Measurements from ENCODE around the gene CAPN10.

CAPN10 gene

DNA sequence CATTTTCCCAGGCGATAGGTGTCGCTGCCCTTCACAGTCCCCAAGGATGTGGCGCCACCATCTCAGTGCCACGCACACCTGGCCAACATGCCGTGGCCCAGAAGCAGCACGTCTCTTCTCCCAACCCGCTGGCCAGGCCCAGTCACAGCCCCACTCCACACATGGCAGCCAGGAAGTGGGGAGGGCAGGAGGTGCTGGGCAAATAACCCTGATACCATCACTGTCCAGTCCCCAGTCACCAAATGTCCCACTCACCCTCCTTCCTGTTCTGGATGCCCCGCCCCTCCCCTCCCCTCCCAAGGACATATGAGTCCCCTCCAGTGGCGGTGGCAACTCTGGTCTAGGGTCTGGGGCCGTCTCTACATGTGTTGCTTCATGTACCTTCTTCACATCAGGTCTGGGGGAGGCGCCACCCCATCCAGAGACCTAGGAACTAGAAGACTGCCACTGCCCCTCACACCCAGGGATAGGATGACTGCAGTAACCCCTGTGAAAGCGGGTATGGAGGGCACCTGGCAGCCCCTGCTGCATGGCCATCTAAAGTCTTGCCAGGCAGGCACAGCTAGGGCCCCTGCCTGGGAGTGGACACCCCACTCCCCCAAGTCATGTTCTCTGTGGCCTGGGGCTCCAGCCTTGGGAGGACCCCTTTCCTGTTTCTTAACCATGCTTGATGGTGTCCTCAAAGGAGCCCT lies 7.3 kb upstream of the CAPN10 start:
- Histone ChIP-seq H3K9ac (ENCODE audit: low read length) (no peak overlapping the region), H3K27me3 (ENCODE audit: control insufficient read depth, insufficient read depth, low read length) (no peaks in the 10 kb centered on the region), H3K36me3 (ENCODE audit: control insufficient read depth, low read depth, low read length) (no peaks in the 10 kb centered on the region), H3K4me1 (ENCODE audit: control insufficient read depth, low read depth, low read length) (no peaks in the 10 kb centered on the region), H3K9me3 (ENCODE audit: control insufficient read depth, low read depth, low read length) (no peaks in the 10 kb centered on the region), H3K27ac (ENCODE audit: low read length) (no peak overlapping the region), H3K4me3 (ENCODE audit: low read length) (no peak overlapping the region)

DNA sequence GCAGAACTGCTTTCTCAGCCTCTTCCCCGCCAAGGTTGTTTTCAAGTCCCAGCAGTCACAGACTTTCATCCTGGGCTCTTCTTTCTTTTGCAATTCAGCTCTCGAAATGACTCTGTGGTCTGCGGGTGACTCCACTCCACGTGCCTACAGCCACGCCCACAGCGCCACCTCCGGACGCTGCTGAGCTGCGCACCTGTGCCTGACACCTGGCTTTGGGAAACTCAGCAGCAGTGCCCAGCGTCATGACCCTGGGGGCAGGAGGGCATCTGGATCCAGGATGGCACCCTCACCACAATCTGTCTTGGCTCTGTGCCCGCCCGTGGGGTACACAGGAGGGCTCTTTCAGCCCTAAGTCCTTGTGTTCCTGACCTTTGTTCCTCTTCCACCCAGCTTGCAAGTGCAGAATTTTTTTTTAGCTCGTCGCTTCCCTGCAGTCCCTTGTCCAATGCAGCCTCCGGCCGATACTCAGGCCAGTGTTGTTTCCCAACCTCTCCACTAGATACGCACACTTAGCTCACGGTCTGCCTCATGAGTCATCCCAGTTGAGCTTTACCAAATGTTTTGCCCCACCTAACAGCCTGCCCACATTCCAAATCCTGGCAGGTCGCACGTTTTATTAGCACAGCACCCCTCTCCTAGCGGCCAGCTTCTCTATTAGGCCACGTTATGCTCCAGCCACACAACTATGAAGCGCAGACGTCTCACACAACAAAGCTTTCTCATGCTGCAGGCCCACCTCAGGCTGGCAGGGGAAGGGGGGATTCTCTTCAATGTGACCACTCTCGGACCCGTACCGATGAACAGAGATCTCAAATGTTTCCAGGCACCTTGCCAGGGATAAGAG lies 6.5 kb upstream of the CAPN10 start:
- Histone ChIP-seq H3K4me1 (ENCODE audit: control insufficient read depth, low read depth, low read length) (peaks cover 8% of the 10 kb centered on the region), H3K27me3 (ENCODE audit: control insufficient read depth, insufficient read depth, low read length) (no peaks in the 10 kb centered on the region), H3K36me3 (ENCODE audit: control insufficient read depth, low read depth, low read length) (no peaks in the 10 kb centered on the region), H3K9ac (ENCODE audit: low read length) (no peak overlapping the region), H3K4me3 (ENCODE audit: low read length) (no peak overlapping the region), H3K9me3 (ENCODE audit: control insufficient read depth, low read depth, low read length) (no peaks in the 10 kb centered on the region), H3K27ac (ENCODE audit: low read length) (no peak overlapping the region)

- Histone ChIP-seq H3K27me3 (ENCODE audit: control insufficient read depth, insufficient read depth, low read length) (no peaks in the 10 kb centered on the region), H3K27ac (ENCODE audit: low read length) (no peak overlapping the region), H3K9me3 (ENCODE audit: control insufficient read depth, low read depth, low read length) (no peaks in the 10 kb centered on the region), H3K4me3 (ENCODE audit: low read length) (no peak overlapping the region), H3K4me1 (ENCODE audit: control insufficient read depth, low read depth, low read length) (peaks cover 13% of the 10 kb centered on the region), H3K36me3 (ENCODE audit: control insufficient read depth, low read depth, low read length) (no peaks in the 10 kb centered on the region), H3K9ac (ENCODE audit: low read length) (no peak overlapping the region)
Measured at GRCh38 chr2:240581811-240582210, 4.7 kb upstream of the CAPN10 start.

DNA sequence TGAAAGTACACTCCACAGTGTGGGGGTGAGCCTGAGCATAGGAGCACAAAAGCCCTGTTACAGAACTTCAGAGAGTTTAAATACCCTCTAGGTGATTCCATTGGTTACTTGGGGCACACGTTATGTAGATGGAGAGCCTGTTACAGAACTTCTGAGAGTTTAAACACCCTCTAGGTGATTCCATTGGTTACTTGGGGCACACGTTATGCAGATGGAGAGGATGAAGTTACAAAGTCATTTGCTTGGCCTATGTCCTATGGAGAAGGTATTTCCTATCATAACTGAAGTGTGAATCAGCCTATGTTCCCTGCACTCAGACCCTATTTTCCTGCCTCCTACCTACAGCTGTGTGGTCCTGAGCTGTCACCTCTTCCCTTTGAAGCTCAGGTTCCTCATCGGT lies 3.8 kb upstream of the CAPN10 start:
- no peak overlapping the region for H3K9ac ChIP-seq (ENCODE audit: low read length)
- H3K36me3 ChIP-seq (ENCODE audit: control insufficient read depth, low read depth, low read length): no peaks in the 10 kb centered on the region
- H3K27ac ChIP-seq (ENCODE audit: low read length): no peak overlapping the region
- H3K27me3 ChIP-seq (ENCODE audit: control insufficient read depth, insufficient read depth, low read length): no peaks in the 10 kb centered on the region
- H3K4me3 ChIP-seq (ENCODE audit: low read length): no peak overlapping the region
- H3K4me1 ChIP-seq (ENCODE audit: control insufficient read depth, low read depth, low read length): peaks cover 13% of the 10 kb centered on the region
- H3K9me3 ChIP-seq (ENCODE audit: control insufficient read depth, low read depth, low read length): no peaks in the 10 kb centered on the region

DNA sequence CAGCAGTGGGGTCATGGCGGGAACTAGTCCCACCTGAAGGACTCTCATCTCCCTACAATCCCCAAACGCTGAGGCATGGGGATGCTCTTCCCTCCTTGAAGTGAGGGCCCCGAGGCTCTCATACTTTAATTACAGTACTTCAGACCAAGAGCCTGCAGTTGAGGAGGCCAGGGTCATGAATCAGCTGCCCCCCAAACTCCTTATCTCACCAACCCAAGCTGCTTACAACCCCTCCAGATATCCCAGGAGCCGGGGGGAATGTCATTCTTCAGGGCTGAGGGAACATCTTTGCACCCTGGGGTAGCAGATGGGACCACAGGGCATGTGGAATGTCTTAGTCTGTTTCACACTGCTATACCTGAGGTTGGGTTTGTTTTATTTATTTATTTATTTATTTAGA lies 2.8 kb upstream of the CAPN10 start:
- no peak overlapping the region for H3K4me3 ChIP-seq (ENCODE audit: low read length)
- H3K36me3 ChIP-seq (ENCODE audit: control insufficient read depth, low read depth, low read length): no peaks in the 10 kb centered on the region
- H3K9me3 ChIP-seq (ENCODE audit: control insufficient read depth, low read depth, low read length): no peaks in the 10 kb centered on the region
- peaks cover 13% of the 10 kb centered on the region for H3K4me1 ChIP-seq (ENCODE audit: control insufficient read depth, low read depth, low read length)
- no peaks in the 10 kb centered on the region for H3K27me3 ChIP-seq (ENCODE audit: control insufficient read depth, insufficient read depth, low read length)
- no peak overlapping the region for H3K9ac ChIP-seq (ENCODE audit: low read length)
- no peak overlapping the region for H3K27ac ChIP-seq (ENCODE audit: low read length)

DNA sequence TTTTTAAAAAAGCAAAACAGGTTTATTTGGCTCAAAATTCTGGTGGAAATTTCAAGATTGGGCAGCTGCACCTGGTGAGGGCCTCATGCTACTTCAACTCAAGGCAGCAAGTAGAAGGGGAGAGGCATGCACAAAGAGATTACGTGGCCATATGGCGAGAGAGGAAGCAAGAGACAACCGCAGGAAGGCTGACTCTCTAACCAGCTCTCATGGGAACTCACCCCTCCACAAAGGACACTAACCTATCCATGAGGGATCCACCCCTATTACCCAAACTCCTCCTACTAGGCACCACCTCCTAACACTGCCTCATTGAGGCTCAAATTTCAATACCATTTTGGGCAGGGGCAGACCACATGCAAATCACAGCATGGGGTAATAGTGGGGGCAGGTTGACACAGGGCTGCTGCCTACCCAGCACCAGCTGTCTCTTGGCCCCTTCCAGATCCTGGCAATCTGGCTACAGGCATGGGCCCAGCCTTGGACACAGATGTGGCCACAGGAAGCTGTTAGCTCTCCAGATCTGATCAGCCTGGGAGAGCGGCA lies 2.0 kb upstream of the CAPN10 start:
- H3K9me3 ChIP-seq (ENCODE audit: control insufficient read depth, low read depth, low read length): no peaks in the 10 kb centered on the region
- peaks cover 13% of the 10 kb centered on the region for H3K4me1 ChIP-seq (ENCODE audit: control insufficient read depth, low read depth, low read length)
- H3K9ac ChIP-seq (ENCODE audit: low read length): no peak overlapping the region
- H3K4me3 ChIP-seq (ENCODE audit: low read length): peak overlapping the region; percentile 78
- no peak overlapping the region for H3K27ac ChIP-seq (ENCODE audit: low read length)
- H3K36me3 ChIP-seq (ENCODE audit: control insufficient read depth, low read depth, low read length): peaks cover under 1% of the 10 kb centered on the region
- H3K27me3 ChIP-seq (ENCODE audit: control insufficient read depth, insufficient read depth, low read length): no peaks in the 10 kb centered on the region

- H3K27me3 ChIP-seq (ENCODE audit: control insufficient read depth, insufficient read depth, low read length): no peaks in the 10 kb centered on the region
- no peaks in the 10 kb centered on the region for H3K9me3 ChIP-seq (ENCODE audit: control insufficient read depth, low read depth, low read length)
- H3K4me1 ChIP-seq (ENCODE audit: control insufficient read depth, low read depth, low read length): peaks cover 13% of the 10 kb centered on the region
- H3K27ac ChIP-seq (ENCODE audit: low read length): no peak overlapping the region
- H3K9ac ChIP-seq (ENCODE audit: low read length): peak overlapping the region; percentile 65
- peaks cover 3% of the 10 kb centered on the region for H3K36me3 ChIP-seq (ENCODE audit: control insufficient read depth, low read depth, low read length)
- H3K4me3 ChIP-seq (ENCODE audit: low read length): peak overlapping the region; percentile 78
Measured at GRCh38 chr2:240585101-240585500, 1.4 kb upstream of the CAPN10 start.

DNA sequence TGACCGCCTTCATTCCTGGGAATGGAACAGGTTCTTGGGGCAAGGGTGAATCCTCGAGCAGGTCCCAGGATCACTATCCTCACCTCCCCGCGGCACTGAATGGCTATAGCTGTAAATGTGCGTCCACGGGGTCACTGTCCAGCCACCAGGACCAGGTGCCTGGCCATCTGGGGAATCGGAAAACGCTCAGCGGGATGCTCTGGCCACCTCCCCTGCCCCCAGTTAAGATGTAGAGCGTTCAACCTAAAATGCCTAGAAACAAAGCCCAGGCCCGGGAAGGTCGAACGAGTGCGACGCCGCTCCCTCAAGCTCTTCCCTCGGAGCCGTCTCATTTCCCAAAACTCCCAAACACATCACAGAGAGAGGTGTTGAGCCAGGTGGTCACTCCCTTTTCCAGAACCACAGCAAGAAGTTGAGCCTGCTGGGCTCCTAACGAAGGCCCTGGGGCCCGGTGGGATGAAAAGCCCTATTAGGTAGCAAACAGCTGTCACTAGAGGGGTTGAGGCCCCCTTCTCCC lies 795 bp upstream of the CAPN10 start:
- Histone ChIP-seq H3K9ac (ENCODE audit: low read length) (peak overlapping the region; percentile 65), H3K4me3 (ENCODE audit: low read length) (peak overlapping the region; percentile 78), H3K9me3 (ENCODE audit: control insufficient read depth, low read depth, low read length) (no peaks in the 10 kb centered on the region), H3K36me3 (ENCODE audit: control insufficient read depth, low read depth, low read length) (peaks cover 3% of the 10 kb centered on the region), H3K4me1 (ENCODE audit: control insufficient read depth, low read depth, low read length) (peaks cover 13% of the 10 kb centered on the region), H3K27ac (ENCODE audit: low read length) (no peak overlapping the region), H3K27me3 (ENCODE audit: control insufficient read depth, insufficient read depth, low read length) (no peaks in the 10 kb centered on the region)

DNA sequence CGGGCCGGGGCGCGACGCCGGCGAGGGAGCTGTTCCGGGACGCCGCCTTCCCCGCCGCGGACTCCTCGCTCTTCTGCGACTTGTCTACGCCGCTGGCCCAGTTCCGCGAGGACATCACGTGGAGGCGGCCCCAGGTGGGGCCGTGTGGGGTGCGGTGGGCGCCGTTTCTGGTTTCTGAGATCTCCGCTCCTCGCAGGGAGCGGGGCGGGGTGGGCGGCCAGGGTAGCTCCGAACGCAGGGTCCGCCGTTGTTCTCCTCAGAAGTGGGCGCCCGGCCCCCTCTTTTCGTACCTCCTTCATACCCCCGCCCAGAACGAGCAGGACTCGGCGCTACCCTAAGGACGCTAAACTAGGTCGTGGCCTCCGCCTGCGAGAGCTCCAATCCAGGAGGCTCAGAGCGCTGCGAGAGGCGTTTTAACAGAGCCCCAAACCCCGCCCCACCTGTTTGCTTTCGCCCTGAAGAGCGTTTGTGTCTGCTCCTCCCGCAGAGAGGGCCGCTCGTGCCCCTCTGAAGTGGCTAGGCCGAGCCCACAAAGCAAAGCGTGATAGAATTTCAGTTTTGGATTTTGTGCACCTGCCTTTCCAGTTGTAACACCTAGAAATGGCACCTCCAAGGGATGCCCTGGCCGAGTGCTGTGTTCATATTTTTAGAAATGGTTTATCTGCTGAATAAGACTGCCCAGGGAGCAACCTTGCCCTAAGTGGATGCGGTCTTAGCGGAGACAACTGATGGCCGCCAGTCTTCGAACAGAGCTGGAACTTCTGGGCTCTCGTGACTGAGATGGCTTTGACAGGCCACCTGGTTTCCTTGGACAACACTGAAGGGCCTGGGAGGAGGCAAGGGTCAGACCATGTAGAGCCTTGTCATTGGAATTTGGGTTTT lies 626 bp downstream of the CAPN10 start:
- peak overlapping the region; percentile 33 for H3K9ac ChIP-seq (ENCODE audit: low read length)
- no peaks in the 10 kb centered on the region for H3K9me3 ChIP-seq (ENCODE audit: control insufficient read depth, low read depth, low read length)
- H3K27ac ChIP-seq (ENCODE audit: low read length): no peak overlapping the region
- peaks cover 3% of the 10 kb centered on the region for H3K36me3 ChIP-seq (ENCODE audit: control insufficient read depth, low read depth, low read length)
- H3K4me1 ChIP-seq (ENCODE audit: control insufficient read depth, low read depth, low read length): peaks cover 13% of the 10 kb centered on the region
- H3K27me3 ChIP-seq (ENCODE audit: control insufficient read depth, insufficient read depth, low read length): no peaks in the 10 kb centered on the region
- H3K4me3 ChIP-seq (ENCODE audit: low read length): peak overlapping the region; percentile 78

DNA sequence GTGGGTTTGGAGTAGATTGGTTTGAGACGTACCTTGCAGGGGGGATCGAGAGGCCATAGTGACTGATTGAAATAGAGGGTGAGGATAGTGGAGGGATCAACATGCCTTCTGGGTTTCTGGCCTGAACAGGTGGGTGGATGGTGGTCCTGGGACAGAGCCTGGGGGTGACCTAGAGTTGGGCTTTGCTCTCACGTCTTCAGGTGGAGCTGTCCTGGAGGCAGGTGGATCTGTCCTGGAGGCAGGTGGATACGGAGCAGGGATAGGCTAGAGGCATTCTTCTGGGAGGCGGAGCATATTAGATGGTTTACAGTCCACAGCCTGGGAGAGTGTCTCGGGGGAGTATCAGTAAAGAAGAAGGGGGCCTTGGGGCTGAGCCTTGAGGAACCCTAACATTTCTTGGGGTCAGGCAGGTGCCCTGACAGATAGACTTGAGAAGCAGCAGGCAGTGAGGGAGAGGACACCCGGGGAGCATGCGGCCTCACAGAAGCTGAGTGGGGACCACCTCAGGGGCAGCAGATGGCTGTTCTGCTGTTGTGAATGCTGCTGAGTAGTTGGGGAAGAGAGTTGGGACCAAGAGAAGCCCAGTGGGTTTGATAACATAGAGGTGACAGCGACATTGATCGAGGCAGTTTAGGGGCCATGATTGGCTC lies 1.6 kb downstream of the CAPN10 start:
- H3K4me1 ChIP-seq (ENCODE audit: control insufficient read depth, low read depth, low read length): peaks cover 13% of the 10 kb centered on the region
- no peak overlapping the region for H3K9ac ChIP-seq (ENCODE audit: low read length)
- no peaks in the 10 kb centered on the region for H3K9me3 ChIP-seq (ENCODE audit: control insufficient read depth, low read depth, low read length)
- no peak overlapping the region for H3K27ac ChIP-seq (ENCODE audit: low read length)
- no peaks in the 10 kb centered on the region for H3K27me3 ChIP-seq (ENCODE audit: control insufficient read depth, insufficient read depth, low read length)
- H3K36me3 ChIP-seq (ENCODE audit: control insufficient read depth, low read depth, low read length): peaks cover 3% of the 10 kb centered on the region
- H3K4me3 ChIP-seq (ENCODE audit: low read length): peak overlapping the region; percentile 78

Data from iPS-18a (cell line).